HG03442 (cell line): ENCODE measurements around the gene RNF5.
"Not testable (repeated sequence)": the region's sequence is repeated elsewhere in the genome, so short reads cannot be mapped to it uniquely, and the experiment has no call there.

Experiments used
- ATAC-seq: cut with Tn5 transposase; IDR thresholded peaks from one replicate; pipeline ENCODE4 v1.9.1; 2021; ENCODE audit warnings: mild to moderate bottlenecking, moderate library complexity; ENCODE audit not compliant: unreplicated experiment

RNF5 gene, protein sequence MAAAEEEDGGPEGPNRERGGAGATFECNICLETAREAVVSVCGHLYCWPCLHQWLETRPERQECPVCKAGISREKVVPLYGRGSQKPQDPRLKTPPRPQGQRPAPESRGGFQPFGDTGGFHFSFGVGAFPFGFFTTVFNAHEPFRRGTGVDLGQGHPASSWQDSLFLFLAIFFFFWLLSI

DNA sequence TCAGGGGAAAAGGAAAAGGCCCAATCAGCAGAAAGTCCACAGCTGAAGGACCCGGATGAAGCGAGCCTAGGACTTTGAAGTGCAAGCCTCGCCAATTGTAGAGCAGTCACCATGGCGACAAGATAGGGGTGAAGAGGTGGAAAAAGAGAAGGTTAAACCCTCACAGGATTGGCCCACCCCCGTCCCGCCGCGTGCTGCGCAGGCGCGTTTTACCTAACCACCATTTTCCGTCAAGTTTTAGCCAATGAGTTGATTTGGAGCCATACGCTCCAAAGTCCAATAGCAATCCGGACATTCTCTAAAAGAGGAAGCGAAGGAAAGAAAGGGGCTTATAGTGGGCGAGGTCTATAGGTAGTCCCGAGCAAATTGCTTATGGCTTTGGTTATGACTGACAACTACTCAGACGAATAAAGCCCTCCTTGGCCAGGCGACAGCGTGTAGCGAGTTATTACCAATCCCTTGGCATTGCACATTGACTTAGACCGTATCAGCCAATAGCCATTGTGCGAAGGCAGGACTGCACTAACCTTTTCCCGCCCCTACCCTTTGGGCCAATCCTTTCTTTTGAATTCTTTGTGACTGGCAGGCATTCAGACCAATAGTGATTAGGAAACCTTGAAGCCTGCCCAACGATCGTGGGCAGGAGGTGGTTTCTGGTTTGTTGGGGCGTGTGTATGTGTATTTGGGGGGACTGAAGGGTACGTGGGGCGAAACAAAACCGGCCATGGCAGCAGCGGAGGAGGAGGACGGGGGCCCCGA lies at the start of gene RNF5:
Gene RNF5 (plus strand): TSS at position 618 of the 759 bp plus-strand sequence. CDS start 107 bp downstream, at position 725.
- peak; percentile 79 for ATAC-seq

DNA sequence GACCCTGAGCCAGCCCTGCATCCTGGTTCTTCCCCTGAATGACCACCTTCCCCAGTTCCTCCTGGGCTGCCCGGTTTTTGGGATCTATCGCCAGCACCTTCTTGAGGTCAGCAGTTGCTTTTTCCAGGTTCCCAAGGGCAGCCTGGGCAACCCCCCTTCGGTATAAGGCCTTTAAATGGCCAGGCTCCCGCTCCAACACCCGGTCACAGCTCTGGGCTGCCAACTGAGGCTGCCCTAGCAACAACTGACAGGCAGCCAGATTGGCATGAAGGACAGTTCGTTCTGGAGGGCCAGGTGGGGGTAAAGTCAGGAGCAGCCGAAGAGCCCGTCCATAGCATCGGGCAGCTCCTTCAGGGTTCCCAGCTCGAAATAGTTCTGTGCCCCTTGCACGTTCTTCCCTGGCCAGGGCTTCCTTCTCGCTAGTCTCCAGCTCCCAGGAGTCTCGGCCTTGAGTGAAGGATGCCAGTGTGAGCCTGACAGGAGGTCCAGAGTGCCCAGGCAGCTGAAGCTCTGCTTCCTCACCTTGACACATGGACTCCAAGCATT lies 49.4 kb upstream of the RNF5 start:
- no peak for ATAC-seq

DNA sequence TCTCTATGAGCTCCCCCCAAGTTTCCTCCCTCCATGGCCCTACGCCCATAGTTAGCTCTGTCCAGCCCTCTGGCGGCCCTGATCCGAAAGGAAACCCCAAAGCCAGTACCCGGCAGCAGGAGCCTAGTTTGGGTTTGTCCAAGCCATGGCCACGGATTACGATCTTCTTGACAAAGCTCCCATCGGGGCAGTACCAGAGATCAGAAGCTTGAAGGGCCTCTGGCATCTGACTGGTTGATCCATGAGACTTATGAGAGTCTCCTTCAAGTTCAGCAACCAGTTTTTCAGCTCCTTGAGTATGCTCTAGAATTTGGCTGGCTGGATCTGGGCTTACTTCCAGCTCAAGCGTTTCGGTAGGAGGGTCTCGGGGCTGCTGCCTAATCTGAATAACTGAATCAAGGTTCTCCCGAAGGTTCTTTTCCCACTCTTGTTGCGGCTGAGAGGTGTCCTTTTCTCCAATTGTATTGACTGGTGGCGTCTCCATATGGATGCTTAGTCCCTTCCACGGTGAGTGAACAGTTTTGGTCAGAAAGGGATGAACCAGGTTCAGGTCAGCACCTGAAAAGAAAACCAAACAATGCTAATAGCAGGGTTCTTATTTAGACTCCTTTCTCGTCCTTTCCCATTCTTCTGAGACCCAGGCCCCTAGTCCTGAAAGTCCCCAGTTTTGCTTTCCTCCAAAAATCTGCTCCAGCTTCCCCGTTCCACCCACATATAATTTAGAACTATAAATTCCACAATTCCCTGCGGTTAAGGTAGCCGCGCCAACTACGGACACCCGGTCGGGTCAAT lies 48.7 kb upstream of the RNF5 start:
- no peak for ATAC-seq

DNA sequence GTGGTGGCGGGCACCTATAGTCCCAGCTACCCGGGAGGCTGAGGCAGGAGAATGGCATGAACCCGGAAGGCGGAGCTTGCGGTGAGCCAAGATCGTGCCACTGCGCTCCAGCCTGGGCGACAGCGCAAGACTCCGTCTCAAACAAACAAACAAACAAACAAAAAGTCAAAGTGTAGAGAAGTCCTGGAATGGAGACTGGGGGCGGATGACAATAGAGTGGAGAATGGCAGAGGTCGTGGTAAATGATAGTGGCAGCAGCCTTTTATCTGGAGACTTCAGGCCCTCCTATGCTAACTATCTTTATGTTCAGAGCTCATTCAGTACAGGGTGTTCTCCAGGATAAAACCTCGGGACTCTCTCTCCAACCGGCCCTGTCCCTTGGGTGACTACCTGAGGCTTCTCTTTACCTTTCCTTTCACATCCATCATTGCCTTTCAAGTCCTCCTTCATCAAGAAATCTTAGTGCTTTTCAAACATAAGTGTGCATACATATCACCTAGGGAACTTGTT lies 46.7 kb upstream of the RNF5 start:
- no peak for ATAC-seq

DNA sequence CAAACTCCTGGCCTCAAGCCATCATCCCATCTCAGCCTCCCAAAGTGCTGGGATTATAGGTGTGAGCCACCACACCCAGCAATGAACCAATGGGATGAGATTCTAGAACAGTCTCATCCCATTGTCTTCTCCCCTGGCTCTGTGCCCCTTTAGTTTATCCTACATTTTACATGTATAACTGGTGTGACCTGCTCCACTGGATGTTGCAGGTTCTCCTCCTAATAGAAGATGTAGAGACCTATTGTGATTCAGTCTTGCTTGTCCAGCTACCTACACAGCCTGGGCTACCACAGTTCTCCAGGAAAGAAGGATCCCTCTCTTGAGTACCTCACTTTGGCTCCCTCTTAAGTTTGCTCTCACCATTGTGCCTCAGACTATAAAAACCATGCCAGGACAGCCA lies 46.1 kb upstream of the RNF5 start:
- ATAC-seq = no peak

DNA sequence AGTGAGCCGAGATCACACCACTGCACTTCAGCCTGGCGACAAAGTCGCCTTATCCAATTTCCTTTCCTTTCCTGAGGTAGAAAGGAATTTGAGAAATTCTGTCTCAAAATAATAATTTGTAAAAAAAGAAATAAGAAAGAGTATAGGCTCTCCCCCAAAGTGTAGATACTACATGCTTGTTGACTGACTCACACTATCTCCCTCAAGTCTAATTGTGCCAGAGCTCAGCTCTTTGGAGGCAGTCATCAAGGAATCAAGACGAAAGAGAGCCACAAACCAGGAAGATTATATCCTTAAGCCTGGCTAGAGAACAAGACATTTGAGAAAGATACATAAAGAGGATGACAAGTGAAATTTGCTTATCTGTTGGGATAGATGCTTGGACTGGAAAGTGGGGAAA lies 44.4 kb upstream of the RNF5 start:
- no peak for ATAC-seq

DNA sequence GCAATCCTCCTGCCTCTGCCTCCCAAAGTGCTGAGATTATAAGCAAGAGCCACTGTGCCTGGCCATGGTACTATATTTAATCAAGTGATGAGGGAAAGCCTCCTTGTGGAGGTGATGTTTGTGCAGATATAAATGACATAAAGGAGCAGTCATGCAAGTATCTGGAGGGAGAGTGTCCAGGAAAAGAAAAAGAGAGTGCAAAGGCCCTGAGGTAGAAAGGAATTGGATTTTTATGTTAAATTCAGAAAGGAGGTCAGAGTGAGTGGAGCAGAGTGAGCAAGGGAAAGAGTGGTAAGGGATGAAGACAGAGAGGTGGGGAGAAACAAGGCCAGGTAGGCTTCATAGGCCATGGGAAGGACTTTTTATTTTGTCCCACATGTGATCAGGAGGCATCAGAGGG lies 40.8 kb upstream of the RNF5 start:
- ATAC-seq = no peak

DNA sequence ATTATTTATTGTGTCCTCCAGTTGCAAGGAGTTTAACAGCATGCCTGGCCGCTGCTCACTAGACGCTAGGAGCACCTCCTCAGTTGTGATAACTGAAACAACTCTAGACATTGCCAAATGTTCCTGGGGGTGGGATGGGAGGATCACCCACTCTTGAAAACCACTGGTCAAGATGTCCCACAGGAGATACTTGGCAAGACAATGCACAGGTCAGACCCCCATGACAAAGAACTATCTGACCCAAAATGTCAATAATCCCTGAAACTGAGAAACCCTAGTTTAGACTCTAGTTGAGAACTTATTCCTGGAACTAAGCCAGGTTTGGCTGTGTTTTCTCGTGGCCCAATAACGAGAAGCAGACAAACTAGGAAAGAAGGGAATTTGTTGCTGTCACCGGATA lies 38.6 kb upstream of the RNF5 start:
- no peak for ATAC-seq

DNA sequence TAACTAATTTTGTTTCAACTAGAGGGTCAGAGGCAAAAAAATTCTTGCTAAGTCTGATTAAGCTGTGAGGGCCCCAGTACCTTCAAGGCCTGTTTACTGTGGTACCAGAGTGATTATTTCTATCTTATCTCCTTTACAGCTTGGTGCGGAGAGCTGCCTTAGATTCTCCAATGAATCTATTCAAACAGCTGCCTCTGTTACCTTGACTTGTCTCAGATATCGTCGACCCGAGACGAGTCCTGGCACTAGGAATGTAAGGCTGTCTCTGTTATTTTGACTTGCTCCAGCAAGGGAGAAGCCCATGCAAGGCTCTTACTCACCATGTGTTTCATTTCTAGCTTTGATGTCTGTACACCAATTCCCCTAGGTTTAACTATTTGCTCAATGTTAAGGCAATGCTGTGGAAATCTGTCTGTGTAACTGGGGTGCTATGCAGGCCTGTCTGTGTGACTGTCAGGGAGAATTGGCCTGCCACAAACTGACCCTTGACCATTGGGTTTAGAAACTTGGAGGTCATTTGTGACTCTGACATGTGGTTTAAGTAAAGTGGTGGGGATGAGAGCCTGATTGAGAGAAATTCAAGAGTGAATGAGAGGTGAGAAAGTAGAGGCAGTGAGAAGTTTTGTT lies 37.7 kb upstream of the RNF5 start:
- ATAC-seq = no peak

DNA sequence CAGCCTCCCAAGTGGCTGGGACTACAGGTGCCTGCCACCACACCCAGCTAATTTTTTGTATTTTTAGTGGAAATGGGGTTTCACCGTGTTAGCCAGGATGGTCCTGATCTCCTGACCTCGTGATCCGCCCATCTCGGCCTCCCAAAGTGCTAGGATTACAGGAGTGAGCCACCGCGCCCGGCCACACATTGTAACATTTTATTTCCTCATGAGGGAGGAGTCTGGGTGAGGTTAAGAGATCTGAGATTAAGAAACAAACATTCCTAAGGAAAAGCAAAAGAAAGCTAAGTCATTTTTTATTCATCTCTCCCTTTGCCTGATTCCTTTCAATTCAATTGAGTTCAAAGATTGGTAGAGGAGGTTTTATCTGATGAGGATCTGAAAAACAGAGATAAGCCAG lies 34.0 kb upstream of the RNF5 start:
- not testable (repeated sequence) for ATAC-seq

DNA sequence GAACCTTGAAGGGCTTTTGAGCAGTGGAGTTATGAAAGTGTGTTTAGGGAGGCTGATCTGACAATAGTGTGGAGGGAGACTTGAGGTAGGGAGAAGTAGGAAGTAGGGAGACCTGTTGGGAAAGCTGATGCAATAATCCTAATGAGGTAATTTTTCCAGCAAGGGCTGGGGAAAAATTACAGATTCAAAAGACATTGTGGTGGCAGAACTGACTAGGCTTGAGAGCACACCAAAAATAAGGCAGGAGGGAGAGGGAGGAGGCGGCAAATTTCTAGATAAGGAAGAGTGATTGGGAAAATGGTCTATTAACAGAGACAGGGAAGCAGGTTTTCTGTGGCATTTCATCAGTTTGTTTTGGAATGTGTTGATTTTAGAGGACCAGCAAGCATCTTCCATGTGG lies 31.9 kb upstream of the RNF5 start:
- no peak for ATAC-seq

DNA sequence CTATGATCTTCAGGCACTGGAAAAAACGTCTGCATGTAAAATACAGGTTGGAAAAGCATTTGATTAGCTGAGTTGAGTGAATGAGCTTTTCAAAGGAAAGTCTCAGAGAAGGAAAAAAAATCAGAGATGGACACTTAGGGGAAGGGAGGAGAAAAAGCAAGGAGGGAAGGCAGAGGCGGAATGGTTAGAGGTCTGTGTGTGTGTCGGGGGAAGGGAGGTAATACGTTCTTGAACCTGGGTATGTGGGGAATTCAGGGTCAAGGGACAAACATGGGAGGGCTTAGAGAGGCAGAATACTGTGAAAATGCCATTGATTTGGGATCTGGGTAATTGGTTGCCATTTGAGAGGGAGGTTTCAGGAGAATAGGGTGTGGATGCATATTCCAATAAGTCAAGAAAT lies 31.5 kb upstream of the RNF5 start:
- ATAC-seq = no peak

DNA sequence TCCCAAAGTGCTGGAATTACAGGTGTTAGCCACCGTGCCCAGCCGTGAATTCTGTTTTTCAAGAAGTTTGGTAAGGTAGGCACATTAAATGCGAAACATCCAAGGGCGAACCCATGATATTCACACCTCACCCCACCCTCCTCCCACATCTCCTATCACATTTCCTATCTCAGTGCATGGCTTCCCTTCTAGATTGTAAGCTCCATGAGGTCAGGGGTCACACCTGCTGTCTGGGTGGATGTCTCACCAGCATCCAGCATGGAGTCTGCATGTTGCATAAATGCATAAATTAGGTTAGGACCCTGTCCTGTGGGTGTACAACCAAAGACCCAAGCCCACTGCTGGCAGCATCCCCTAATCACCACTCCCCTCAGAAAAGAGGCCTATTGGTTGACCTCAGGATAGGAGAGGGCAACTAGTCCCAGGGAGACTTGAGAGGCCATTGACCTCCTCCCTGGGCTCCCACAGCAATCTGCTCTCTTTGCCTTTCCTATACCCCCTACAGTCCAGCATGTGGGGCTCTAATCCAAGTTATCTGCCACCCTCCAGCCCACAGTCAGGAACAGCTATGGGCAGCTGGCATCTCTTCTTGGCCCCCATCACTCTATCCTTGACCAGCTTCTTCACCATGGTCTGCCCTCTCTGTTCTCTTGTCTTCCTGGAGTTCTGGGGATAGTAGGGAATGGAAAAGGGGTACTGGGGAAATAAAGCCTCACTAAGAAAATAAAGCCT lies 30.6 kb upstream of the RNF5 start:
- ATAC-seq = no peak

DNA sequence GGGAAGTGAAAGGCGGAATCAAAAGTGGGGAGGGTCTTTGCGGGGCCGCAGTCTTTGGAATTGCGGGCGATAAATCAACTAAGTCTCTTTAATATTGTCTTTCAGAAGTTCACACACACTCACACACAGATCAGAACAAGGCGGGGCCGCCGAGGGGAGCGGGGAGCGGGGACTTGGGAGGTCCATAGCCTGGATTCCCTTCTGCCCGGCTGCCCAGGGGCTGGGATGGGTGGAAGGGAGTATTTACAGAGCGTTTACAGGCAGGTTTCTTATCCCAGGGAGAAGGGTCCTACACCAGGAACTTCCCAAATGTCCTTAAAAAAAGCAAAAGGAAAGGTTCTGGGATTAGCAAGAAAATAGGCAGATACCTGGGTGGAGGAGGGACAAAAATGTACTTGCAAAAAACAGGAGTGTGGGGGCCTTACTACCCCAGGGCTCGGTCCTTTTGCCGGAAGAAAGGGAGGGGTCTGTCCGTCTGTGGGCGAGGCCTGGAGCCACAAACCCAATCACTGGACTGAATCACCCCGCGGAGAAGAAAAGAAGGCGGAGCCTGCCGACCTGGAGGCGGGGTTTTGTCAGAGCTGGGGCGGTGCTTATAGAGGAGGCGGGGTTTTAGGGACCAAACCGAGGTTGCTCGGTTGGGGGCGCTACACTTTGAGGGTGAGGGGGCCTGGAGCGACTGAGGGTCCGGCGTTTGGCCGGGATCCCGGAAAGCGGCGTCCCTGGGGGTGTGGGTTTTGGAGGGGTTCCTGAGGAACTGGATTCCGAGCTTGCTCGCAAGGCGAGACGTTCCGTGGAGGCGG lies 29.7 kb upstream of the RNF5 start:
- ATAC-seq = no peak

DNA sequence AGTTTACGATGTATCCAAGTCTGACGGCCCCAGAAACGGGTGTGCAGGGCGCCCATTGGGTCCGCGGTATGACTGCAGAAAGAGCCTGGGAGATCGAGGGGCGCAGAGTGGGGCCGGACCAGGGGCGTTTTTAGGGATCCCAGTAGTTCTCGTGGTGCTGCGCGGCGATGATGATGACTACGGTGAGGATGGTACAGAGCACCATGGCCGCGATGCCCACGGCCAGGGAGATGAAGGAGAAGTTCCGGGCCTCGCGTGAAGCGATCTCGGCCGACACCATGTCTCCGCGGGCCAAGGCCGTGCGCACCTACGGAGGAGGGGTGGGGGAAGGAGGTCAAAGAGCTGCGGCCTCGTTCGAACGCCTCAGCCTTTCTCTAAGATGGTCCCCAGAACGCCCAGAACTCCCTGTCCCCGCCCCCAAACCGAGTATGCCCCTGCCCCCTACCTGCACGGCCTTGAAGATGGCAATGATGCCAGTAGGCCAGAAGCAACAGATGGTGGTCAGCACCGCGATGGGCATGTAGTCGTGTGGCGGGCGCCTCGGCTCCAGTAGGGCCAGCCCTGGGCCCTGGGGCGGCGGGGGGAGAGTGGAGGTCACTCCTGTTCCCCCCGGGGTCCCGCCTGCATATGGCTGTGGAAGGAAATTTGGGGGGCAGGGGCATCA lies 29.0 kb upstream of the RNF5 start:
- ATAC-seq = no peak

DNA sequence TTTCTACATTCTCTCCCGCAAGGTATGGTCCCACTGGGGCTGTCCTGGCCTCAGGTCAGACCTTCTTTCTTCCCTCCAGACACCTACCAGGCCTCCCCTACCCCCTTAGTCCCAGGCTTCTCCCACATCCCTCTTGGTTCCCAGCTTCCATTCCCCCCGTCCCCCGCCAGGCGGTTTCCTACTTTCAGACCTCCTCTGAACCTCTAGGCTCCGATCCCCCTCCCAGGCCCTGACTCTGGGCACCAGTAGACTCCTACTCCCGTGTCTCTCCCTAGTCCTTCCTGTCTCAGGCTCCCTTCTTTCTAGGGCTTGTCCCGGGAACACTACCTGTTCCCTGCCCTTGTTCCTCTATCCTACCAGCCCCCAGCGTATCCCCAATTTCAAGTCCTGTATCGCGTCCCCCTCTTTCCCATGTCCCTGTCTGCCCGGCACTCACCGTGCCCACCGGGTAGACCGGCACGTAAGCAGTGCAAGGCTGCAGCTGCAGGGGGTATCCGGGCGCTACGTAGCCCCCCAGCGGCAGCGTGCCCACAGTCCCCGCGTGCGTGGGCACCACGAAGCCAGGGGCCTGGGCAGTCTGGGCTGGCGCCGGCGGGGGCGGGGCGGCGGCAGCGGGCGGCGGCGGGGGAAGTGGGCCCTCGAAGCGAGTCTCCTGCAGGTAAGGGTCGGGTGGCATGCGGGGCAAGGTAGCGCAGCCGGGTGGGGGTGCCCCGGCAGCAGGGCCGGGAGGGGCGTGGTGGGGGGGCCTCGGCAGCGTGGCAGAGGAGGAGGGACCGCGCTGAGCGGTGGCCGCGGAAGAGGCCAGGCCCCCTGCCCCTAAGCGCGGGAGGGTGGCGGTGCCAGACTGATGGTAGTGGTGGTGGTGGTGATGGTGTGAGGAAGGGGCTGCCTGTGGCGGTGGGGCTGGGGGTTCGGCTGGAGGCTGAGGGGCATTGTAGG lies 28.0 kb upstream of the RNF5 start:
- no peak for ATAC-seq

DNA sequence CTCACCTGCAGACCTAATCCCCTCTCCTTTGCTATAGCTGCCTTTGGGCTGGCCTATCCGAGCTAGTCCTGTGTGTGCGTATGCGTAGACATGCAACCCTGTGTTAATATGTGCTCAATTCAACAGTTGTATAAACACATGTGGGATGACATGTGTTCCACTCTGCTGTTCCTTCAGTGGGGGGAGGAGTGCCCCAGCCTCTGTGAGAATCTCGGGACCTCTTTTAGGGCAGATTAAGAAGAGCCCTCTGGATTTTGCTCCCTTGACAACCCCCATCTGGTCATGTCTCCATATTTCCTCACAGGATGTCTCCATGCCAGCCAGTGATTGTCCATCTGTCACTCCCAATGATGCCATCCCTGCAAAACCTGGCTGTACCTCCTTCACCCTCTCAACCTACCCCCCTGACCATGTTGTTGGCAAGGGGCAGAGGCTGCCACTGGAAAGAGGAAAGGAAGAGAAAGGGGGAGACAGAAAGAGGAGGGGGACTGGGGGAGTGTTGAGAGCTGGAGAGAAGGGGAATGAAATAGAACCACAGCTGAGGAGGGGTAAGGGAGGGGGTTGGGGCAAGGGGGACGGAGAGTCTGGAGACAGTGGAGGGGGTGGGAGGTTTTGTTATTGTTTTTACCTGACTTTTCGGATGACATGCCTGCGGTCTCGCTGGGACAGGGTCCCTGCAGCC lies 26.9 kb upstream of the RNF5 start:
- no peak for ATAC-seq
